GM21381 (cell line): ENCODE data around the gene HSPA5.
"Not testable (repeated sequence)": the region's sequence is repeated elsewhere in the genome, so short reads cannot be mapped to it uniquely, and the experiment has no call there.

Experiments
- ATAC-seq: cut with Tn5 transposase; IDR thresholded peaks from one replicate; pipeline ENCODE4 v1.9.1; 2021; ENCODE audit warnings: mild to moderate bottlenecking, moderate library complexity; ENCODE audit not compliant: unreplicated experiment

HSPA5 gene

GRCh38 chr9:125243792-125244260 is 2.7 kb upstream of the HSPA5 start:
- no peak for ATAC-seq

- ATAC-seq = peak; percentile 9
Observed at GRCh38 chr9:125241863-125242739, 958 bp upstream of the HSPA5 start.

DNA sequence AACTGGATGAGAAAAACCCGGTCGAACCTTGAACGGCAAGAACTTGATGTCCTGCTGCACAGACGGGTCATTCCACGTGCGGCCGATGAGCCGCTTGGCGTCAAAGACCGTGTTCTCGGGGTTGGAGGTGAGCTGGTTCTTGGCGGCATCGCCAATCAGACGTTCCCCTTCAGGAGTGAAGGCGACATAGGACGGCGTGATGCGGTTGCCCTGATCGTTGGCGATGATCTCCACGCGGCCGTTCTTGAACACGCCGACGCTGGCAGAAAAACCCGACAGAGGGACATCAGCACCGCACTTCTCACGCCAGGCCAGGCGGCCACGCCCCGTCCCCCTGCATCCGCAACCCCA is 519 bp downstream of the HSPA5 start:
- ATAC-seq = no peak

GRCh38 chr9:125239631-125240597 is 1.2 kb downstream of the HSPA5 start:
- no peak for ATAC-seq

DNA sequence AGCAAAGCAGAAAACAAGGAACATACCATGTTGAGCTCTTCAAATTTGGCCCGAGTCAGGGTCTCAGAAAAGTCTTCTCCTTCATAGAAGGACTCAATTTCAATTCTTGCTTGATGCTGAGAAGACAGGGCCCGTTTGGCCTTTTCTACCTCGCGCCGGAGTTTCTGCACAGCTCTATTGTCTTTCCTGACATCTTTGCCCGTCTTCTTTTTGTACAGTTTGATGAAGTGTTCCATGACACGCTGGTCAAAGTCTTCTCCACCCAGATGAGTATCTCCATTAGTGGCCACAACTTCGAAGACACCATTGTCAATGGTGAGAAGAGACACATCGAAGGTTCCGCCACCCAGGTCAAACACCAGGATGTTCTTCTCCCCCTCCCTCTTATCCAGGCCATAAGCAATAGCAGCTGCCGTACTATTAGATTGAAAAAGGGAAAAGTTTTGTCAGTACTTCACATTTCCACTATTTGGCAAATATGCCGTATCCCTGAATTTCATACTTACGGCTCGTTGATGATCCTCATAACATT is 2.2 kb downstream of the HSPA5 start:
- ATAC-seq = no peak

DNA sequence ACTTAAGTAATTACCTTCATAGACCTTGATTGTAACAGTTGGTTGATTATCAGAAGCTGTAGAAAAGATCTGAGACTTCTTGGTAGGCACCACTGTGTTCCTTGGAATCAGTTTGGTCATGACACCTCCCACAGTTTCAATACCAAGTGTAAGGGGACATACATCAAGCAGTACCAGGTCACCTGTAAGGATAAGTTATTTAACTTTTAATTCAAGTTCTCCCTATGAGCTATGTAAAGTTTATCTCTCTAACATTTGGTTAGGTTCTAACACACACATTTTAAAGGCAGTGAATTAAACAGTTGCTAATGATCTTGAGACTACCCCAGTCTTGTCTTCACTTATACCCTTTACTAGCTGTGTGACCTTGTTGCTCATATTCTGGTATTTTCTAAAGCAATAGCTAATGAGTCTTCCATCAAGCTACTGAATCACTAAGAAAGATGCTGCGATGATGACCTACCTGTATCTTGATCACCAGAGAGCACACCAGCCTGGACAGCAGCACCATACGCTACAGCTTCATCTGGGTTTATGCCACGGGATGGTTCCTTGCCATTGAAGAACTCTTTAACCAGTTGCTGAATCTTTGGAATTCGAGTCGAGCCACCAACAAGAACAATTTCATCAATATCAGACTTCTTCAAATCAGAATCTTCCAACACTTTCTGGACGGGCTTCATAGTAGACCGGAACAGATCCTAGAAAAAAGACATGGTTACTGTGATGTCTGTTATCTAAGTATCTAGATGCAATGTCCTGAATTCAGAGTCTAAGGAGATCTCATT is 2.8 kb downstream of the HSPA5 start:
- ATAC-seq = no peak

DNA sequence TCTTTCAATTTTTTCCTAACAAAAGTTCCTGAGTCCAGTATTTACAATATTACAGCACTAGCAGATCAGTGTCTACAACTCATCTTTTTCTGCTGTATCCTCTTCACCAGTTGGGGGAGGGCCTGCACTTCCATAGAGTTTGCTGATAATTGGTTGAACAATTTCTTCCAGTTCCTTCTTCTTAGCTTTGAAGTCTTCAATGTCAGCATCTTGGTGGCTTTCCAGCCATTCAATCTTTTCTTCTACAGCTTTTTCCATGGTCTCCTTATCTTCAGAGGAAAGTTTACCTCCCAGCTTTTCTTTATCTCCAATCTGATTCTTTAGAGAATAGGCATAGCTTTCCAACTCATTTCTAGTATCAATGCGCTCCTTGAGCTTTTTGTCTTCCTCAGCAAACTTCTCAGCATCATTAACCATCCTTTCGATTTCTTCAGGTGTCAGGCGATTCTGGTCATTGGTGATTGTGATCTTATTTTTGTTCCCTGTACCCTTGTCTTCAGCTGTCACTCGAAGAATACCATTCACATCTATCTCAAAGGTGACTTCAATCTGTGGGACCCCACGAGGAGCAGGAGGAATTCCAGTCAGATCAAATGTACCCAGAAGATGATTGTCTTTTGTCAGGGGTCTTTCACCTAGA is 4.5 kb downstream of the HSPA5 start:
- ATAC-seq = not testable (repeated sequence)

DNA sequence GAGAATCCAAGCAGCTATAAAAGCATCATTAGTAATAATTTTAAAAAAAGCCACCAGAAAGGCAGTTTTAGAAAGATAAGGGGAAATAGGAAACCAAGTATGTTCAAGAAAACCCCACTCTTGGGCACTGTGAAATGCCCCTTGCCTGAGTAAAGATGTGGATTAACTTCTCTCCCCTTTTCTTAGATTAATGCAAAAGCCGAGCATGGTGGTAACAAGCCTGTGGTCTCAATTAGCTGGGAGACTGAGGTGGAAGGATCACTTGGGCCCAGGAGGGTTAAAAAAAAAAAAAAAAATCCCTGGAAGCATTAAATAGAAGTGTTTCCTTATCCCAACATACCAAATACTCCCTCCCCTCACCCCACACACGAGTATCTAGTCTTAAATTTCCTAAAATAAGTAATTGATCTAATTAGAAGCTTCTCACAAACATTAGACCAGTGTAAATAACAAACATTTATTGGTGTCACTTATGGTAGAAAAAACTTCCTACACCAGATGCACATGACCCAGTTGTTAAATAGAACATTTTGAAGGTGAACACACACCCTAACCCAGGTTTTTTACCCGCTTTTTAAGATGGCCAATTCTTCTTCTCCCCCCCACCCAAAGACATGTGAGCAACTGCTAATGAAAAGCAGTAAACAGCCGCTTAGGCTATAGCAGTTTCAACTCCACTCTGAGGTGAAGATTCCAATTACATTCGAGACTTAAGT is 5.2 kb downstream of the HSPA5 start:
- no peak for ATAC-seq

GRCh38 chr9:125234099-125234498 is 7.0 kb downstream of the HSPA5 start:
- ATAC-seq = not testable (repeated sequence)

GRCh38 chr9:125233678-125234077 is 7.5 kb downstream of the HSPA5 start:
- ATAC-seq = no peak

DNA sequence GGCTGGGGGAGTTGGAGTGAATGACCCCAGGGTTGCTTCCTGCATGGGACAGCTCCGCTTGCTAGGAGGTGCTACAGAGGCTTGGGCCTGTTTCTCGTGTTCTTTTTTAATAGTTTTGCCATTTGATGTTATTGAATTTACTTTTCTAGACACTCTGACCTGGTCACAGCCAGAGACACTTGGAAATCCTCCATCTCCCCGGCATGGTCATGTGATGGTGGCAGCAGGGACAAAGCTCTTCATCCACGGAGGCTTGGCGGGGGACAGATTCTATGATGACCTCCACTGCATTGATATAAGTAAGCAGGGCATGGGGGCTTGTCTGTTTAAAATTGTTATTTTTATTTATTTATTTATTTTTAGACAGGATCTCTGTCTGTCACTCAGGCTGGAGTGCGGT is 13.4 kb downstream of the HSPA5 start:
- no peak for ATAC-seq

- ATAC-seq = not testable (repeated sequence)
Observed at GRCh38 chr9:125224858-125225257, 16.3 kb downstream of the HSPA5 start.

GRCh38 chr9:125218621-125219020 is 22.5 kb downstream of the HSPA5 start:
- ATAC-seq = no peak

- ATAC-seq = no peak
Observed at GRCh38 chr9:125214186-125214585, 27.0 kb downstream of the HSPA5 start.

DNA sequence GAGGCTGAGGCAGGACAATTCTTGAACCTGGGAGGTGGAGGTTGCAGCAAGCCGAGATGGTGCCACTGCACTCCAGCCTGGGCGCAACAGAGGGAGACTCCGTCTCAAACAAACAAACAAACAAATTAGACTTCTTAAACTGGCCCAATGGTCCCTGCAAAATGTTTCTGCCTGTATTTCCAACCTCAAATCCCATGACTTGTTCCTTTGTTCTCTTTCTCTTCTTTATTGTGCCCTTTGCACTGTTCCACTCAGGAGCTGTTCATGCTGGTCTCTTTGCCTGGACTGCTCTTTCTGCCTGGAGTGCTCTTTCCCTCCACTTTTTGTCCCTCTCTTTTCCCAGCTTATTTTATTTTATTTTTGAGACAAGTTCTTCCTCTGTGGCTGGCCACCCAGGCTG is 36.7 kb downstream of the HSPA5 start:
- no peak for ATAC-seq

DNA sequence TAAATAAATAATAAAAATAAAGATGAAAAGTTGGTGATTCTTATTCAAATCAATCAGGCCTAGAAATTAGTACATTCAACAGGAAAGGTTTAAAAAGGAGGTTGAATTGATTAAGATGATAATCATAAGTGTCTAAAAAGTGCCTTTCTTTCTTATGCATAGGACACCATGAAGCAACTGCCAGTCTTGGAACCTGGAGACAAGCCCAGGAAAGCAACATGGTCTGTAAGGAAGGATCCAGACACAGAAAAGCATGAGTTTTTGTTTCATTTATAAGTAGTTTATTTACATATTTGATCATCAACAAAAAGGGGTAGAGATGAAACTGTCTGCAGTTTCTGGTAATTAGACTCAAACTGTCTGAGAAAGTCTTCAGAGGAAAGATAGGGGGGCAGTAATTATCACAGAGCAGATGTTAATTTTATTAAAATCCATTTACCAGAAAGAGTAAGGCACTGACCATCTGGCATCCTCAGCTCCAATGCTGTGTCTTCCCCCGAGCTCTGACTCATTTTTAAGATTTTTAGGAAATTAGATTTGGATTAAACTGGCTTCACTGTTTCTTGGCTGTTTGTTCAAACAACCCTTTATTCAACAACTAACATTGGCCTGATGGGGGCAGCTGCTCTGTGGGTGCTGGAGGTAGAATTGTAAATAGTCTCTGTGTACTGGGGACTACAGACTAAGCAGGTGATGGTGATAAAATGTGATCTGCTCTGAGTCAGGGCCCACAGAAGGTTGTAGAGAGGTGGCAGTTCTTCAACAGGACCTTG is 38.1 kb downstream of the HSPA5 start:
- ATAC-seq = no peak

- peak; percentile 97 for ATAC-seq
Observed at GRCh38 chr9:125200216-125201047, 40.7 kb downstream of the HSPA5 start, which contains the start of gene RABEPK. TSS of gene RABEPK (plus strand) at chr9:125200542. CDS start at chr9:125203014, 2,472 bp downstream.

GRCh38 chr9:125195591-125195990 is 45.6 kb downstream of the HSPA5 start:
- not testable (repeated sequence) for ATAC-seq
